GM18867 (cell line): ENCODE results near the gene BABAM2.
"Not testable (repeated sequence)": the region's sequence is repeated elsewhere in the genome, so short reads cannot be mapped to it uniquely, and the experiment has no call there.

ENCODE experiments used
- ATAC-seq: cut with Tn5 transposase; IDR thresholded peaks from one replicate; pipeline ENCODE4 v1.9.1; 2021; ENCODE audit warnings: mild to moderate bottlenecking, moderate library complexity; ENCODE audit not compliant: unreplicated experiment

BABAM2 gene

DNA sequence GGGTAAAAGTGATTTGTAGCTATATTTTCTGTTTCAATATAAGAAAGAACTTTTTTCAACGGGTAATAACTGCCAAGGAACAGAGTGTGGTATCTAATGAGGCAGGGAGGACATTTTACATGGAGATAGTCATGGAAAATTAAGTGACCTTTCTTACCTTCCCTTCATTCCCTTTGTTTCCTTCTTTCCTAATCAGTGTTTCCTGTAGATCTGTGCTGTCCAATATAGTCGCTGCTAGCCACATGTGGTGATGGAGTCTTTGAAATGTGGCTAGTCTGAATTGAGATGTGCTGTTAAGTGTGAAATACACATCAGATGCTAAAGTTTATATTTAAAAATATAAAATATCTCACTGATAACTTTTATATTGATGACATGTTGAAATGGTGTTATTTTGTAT is 81.8 kb downstream of the BABAM2 start:
- no peak for ATAC-seq

DNA sequence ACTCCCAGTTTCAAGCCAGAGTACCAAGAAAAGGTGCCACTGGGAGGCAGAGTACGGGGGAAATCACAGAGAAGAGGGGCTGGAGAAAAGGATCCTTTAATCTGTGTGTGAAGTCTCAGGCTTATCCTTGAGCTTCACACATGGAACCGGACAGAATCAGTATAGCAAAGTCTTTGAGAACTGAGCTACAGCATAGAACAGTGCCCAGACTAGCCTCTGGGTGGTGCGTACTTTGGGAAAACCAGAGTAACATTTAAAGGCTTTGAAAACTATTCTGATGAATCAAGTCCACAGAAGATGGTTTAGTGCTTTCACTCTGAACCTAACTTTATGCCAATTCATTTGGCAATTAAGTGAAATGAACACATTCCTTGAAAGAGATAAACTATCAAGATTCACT is 83.1 kb downstream of the BABAM2 start:
- no peak for ATAC-seq

DNA sequence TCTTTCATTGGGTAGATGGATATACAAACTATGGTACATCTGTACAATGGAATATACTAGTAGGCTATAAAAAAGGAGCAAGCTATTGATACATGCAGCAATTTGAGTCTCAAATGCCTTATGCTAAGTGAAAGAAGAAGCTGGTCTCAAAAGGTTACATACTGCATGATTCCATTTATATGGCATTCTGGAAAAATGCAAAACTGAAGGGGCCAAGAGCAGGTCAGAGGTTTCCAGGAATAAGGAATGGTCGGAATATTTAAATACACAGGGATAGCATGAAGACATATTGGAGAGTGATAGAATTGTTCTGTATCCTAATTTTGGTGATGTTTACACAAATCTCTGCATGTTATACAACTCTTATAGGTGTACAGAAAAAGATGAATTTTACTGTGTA is 85.8 kb downstream of the BABAM2 start:
- ATAC-seq: no peak

DNA sequence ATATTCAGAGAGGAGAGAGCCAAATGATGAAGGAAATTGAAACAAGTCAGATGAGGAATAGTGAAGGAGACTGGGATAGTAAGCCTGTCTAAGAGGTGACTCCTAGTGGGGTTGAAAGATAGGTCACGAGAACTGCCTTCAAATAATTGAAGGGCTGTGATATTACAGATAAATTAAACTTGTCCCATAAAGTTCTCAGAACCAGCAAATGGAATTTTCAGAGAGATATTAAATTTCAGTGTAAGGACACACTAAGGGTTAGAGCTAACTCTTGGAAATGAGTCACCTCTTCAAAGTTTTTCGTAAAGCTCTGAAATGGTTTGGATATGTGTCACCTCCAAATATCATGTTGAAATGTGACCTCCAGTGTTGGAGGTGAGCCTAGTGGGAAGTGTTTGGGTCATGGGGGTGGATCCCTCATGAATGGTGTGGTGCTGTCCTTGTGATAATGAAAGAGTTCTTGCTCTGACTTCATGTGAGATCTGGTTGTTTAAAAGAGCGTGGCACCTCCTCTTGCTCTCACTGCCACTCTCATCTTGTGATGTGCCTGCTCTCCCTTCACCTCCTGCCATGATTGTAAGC is 87.3 kb downstream of the BABAM2 start:
- ATAC-seq: no peak

DNA sequence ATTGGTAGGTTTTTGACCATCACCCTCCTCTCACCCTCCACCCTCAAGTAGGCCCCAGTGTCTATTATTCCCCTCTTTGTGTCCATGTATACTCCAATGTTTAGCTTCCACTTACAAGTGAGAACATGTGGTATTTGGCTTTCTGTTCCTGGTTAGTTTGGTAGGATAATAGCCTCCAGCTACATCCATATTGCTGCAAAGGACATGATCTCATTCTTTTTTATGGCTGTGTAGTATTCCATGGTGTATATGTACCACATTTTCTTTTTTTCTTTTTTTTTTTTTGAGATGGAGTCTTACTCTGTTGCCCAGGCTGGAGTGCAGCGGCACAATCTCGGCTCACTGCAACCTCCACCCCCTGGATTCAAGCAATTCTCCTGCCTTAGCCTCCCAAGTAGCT is 88.2 kb downstream of the BABAM2 start:
- ATAC-seq: not testable (repeated sequence)

DNA sequence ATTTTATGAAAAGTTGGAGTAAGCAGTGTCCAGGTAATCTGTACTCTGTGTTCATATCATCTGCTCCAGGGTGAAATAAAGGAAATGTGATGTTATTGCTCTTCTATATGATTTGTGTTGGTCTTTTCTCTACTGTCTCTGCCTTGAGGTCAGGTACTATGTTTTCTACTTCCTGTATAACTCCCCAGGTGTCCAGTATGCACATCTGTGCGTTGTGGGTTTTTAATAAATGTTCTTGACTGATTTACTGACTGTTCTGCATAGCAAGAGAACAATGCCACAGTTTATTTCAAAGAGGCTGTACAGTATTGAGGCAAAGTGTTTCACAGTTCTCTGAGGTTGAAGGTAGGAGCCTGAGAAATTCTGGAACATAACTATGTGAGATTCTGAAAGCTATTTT is 89.7 kb downstream of the BABAM2 start:
- ATAC-seq: no peak

DNA sequence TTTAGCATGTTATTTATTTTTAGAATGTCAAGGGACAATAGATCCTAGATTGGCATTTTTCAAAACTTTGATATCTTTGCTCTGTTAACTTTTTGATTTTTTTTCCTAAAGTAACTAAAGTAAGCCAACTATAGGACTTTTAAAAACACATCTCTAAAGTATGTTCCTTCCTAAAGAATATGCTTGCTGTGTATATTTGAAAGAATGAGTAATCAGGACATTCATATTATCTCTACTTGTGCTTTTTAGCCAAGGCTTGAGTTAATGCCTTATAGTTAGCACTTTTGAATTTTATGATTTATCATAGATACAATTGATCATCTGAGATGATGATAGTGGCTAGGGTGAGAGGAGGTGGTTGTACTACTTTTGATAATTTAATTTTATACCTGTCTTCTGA is 93.6 kb downstream of the BABAM2 start:
- ATAC-seq: no peak

DNA sequence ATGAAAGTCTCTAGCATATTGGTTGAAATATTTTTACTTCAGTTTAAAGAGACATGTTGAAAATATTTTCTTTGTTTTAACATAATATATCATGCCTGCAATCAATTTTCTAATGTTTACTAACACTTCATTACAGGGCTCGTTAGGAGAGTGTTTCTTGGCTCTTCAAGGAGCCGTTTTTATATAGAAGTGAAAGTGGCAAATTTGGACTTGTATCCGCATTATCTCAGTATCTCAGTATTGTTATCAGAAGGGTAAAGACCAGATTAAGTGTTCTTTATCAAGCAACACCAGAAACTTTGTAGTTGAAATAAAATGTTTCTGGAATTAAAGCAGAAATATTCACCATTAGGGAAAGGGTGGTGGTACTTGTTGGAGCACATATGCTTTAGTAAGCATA is 97.8 kb downstream of the BABAM2 start:
- ATAC-seq: no peak

DNA sequence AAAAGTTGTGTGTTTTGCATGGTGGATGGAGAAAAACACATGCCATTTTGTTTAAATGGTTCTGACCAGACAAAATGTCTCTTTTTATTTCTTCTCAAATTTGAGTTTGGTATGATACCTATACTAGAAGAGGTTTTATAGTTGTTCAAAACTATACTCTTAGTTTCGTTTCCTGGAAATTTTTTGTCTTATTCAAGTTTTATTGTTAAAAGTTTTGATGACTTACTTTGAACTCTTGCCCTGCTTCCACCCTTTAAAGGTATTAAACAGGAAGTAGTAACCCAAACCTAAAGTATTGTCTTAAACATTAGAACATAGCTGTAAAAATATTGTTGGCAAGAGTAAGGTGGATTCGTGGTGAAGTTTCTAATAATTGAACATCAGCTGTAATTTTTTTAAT is 98.2 kb downstream of the BABAM2 start:
- ATAC-seq: no peak

DNA sequence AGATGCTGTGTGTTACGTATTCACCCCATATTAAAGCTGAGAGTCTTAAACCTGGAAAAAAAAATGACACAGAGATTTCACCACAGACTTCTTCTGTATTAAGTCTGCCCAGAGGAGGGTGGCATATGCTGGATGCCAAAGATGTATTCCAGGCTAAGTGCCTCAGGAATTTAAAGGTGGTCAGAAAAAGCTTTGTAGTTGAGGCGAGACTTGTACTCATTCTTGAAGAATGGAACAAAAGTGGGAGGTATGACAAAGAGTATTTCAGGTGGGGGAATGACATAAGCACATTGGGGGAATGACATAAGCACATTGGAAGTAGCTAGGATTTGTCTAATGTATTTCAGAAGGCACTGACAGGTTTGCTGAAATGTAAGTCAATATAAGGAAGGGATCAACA is 98.6 kb downstream of the BABAM2 start:
- ATAC-seq: no peak

DNA sequence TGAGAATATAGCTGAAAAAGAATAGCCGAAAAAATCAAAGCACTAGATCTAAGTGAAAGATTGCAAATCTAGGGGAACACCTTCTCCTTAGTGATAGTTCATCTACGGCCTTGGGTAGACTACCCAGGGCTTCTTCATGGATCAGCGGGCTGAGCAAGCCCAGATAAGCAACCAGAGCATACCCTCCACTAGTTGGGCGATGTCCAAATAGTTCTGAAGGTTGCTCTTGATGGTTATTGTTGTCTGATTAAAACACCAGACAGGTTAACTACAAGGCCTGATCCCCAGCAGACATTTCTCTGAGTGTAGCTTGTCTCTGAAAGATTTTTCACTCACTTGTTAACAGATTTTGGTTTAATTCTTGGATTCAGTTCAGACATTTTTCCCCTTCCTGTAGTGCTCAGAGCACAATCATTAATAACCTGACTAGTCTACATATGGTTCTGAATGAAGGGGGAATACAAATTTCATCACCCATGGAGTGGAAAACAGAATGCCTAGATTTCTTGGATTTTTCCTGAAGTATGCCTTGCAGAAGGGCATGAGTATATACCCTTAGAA is 99.6 kb downstream of the BABAM2 start:
- no peak for ATAC-seq

DNA sequence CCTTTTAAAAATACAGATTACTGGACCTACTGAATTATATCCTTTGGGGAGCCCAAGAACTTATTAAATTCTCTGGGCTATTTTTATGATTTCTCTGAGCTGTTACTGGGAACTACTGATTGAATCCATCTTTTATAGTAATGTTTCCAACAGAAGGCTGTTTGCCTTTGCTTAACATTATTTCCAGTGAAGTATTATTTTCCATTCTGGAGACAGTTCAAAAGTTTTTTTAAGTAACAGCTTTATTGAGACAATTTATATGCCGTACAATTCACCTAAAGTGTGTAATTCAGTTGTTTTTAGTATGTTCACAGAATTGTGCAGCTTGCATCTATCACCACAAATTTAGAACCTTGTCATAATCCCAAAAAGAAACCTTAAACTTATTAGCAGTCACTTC is 100.6 kb downstream of the BABAM2 start:
- no peak for ATAC-seq

DNA sequence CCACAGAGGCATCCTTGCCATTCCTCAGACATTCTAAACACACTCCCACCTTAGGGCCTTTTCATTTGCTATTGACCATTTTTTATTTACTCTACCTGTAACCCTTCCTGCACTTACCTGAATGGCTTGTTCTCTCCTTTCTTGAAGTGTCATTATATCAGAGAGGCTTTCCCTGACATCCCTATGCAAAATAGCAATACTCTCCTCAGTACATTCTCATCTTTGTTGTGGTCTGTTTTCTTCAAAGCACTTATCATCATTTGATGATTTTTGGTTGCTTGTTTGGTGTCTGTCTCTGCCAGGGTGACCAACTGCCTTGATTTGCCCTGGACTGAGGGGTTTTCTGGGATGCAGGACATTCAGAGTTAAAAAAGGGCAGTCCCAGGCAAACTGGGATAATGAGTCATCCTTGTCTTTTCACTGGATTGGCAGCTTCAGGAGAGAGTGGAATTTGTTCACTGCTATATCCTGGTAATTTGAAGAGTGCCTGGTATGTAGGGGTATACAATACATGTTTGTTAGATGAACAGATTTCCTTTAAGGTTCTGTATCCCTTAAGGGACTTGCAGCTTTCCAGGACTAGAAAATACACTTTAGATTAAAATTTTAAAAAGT is 102.4 kb downstream of the BABAM2 start:
- no peak for ATAC-seq

DNA sequence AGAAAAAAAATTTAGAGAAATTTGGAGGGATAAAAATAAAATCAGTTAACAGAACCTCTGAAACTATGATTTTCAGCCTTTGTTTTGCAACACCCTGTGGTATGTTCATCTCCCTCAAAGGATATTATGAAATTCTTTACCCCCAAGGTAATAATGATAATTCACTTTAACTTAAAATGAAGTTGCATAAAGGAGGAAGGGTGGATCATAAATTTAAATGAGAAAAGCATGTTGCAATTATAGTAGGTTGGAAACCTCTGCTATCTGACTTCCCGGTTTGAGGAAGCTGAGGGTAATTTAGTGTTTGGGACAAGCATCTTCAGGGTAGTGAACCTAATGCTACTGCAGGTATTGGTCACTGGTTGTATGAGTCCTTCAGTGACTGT is 102.9 kb downstream of the BABAM2 start:
- no peak for ATAC-seq

DNA sequence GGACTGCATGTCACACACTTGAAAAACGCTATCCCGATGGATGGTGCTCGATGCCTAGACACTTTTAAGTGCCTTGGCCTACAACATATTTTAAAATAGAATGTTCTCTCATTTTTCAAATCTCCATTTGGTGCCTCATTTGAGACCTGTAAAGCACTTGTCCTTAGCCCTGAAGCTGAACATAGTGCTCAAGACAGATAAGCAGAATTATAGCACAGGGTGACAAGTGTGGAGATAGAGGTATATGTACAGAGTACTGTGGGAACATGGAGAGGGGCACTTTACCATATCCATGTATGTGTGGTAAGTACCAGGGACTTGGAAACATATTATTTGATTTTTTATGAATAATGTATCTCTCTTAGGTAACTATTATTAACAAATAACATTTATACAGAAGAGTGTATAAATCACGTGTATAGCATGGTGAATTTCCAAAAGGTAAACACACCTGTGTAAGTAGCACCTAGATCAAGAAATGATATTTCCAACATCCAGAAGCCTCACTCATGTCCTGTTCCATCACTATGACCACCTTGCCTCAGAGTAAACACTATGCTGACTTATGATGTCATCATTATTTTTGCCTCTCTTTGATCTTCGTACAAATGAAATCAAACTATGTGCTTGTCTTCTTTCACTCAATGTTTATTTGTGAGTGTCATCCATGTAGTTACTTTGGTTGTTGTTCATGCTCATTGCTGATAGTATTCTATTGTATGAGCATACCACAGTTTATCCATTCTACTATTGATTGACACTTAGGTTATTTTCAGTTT is 103.6 kb downstream of the BABAM2 start:
- ATAC-seq: no peak

DNA sequence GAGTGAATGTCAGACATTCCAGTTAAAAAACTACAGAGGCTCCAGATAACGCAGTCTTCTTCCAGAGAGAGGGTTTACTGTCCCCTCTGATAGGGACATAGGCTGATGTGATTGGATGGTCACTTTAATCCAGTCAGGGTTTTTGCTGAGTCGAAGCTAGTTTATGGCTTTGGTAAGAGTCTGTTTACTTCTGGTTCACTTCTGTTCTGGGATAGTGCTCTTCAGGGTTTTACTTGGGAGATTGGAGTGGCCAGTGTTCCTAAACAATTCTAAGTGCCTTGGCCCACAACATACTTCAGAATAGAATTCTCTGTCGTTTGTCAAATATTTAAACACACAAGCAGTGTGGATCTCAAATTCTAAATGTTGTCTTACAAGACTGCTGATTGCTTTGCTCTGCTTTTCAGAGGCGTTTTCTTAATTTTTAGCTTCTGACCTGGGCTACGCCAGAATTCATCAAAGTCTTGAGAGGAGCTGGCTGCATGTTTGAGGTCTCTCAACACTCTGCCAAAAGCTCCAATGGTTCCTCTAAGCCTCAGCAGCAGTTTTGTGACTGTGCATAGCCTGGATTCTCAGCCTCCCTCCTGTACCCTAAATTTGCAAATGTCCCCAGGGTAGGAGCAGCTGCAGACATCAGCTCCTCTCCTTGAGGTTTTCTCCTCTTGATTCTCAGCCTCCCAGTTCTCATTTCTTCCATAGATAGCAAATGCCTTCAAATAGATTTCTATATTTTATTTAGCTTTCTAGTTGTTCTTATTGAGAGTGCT is 105.8 kb downstream of the BABAM2 start:
- no peak for ATAC-seq

DNA sequence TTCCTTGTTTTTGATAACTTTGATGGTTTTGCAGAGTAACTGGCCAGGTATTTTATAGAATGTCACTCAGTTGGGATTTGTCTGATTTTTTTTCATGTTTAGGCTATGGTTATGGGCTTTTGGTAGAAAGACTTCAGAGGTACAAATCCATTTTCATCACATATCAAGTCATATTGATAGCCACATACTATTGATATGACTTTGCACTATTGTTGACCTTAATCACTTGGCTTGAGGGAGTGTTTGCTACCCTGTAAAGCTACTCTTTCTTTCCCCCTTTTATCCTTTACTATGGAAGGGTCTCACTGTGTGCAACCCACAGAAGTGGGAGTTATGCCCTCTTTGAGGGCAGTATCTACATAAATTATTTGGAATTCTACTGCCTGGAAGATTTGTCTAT is 109.8 kb downstream of the BABAM2 start:
- no peak for ATAC-seq

DNA sequence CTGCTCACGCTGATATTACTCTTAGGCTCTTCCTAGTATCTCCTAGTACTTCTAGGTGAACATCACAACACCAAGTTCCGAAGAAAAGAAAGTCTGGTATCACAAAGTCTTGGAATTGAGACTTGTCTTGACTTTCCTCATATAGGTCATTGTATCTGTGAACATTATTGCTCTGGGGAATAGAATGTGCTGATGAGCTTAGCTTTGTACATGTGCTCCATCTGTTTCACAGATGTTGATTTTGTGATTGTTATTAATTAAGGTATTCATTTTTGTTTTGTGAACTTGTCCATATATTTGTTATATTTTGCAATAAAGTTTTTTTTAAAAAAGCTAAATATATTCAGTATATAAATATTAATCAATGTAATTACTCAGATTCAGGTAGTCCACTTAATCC is 111.7 kb downstream of the BABAM2 start:
- no peak for ATAC-seq

DNA sequence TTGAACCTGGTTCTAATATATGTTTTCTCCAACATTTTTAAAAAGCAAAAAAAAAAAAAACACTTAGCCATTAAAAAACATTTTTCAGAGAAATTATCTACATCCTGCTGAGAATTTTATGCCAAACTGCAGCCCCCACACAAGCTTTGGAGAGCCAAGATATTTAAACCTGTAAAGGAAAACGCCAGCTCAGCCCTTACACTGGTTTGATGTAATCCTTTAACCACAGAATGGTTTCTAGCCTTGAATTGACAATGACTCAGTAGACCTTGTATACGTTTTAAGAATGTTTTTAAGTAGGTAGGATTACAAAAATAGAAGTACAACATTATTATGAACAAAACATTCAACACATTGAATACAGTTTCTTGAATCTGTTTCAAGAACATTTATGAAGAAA is 113.6 kb downstream of the BABAM2 start:
- no peak for ATAC-seq

DNA sequence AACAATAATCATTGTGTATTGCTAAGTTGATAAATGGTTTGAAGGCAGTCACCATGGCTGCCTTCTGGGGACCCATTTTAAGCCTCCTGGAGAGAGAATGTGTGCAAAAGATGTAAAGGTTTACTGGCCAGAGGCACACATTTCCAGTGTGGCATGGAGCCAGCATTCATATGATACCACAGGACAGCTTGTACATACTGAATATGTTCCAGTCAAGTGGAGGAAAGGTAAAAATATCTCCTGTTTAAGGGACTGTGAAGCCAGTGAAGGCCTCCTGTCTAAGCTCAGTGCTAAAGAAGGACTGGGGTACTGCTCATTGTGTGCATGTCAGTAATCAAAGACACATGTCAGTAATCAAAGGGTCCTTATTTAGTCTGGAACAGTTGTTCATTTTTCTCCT is 119.2 kb downstream of the BABAM2 start:
- no peak for ATAC-seq

DNA sequence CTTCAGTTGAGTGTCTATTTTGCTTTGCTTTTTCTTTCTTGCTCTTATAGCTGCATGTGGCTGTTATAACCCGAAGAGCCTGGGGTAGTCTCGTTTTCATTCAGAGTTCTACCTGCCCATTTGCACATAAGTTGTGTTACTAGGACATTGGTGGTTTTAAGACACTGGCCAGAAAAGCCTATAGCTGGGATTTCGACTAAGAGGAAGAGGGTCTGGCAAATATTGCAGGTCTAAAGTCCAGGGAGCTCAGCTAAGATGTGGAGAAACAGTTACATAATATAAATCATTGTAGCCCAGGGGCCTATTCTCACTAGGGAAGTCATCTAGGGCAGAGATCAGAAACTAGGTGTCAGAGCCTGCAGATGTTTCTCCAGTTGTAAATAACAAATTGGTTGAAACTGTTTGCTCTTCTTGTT is 120.8 kb downstream of the BABAM2 start:
- ATAC-seq: no peak
